ENCODE results near the gene SFR1.

- TF ChIP-seq CTCF (IDR thresholded peaks at IDR 0.05; ENCODE audit: borderline replicate concordance, extremely low read depth, low read length, poor library complexity, severe bottlenecking) (no peak), EZH2 (IDR thresholded peaks at IDR 0.05; ENCODE audit: borderline replicate concordance, low read depth, low read length, severe bottlenecking) (no peak)
These were observed 40.0 kb upstream of the SFR1 start for GRCh38 chr10:104081998-104082397.

Data from DND-41 (cell line).